Suprapubic skin (tissue), 4 donors: Measurements from ENCODE around the gene FAR2. TPM values are rescaled to one million over a fixed set of nuclear protein-coding genes. Genes with fewer than 3 reads are reported as not detected.

Experiments
- DNase-seq, 2 donors: peaks; one replicate each; pipeline ENCODE4 v3.0.0-alpha.2; 2019; ENCODE audit warnings: low spot score in 2 of 2
- H3K27ac ChIP-seq: fragments of 200-600 bp; sonication (generic); one replicate; pipeline ENCODE4 v1.5.1; 2019
- H3K27me3 ChIP-seq: fragments of 200-600 bp; sonication (generic); one replicate; pipeline ENCODE4 v1.5.1; 2019
- H3K36me3 ChIP-seq: fragments of 200-600 bp; sonication (generic); one replicate; pipeline ENCODE4 v1.5.1; 2019
- H3K4me1 ChIP-seq: fragments of 200-600 bp; sonication (generic); one replicate; pipeline ENCODE4 v1.5.1; 2019
- H3K4me3 ChIP-seq: fragments of 200-600 bp; sonication (generic); one replicate; pipeline ENCODE4 v1.5.1; 2019; ENCODE audit warnings: mild to moderate bottlenecking
- H3K9me3 ChIP-seq: fragments of 200-600 bp; sonication (generic); one replicate; pipeline ENCODE4 v1.5.1; 2019
- CTCF ChIP-seq, 2 donors: fragments of 200-600 bp in 1 of 2; fragments of 450-650 bp in 1 of 2; sonication (generic) in 1 of 2; IDR thresholded peaks; one replicate each; pipeline ENCODE4 v1.5.1; 2016 to 2019; ENCODE audit warnings: antibody characterized with exemption in 2 of 2, mild to moderate bottlenecking in 1 of 2, moderate library complexity in 1 of 2
- EP300 ChIP-seq: sonication (generic); formaldehyde crosslinking; IDR thresholded peaks from one replicate; pipeline ENCODE4 v1.6.1; 2017; ENCODE audit warnings: antibody characterized with exemption
- POLR2A ChIP-seq, 2 donors: fragments of 450-650 bp; IDR thresholded peaks; one replicate each; pipeline ENCODE4 v1.6.1; 2017; ENCODE audit warnings: antibody characterized with exemption in 2 of 2, mild to moderate bottlenecking in 2 of 2, moderate library complexity in 2 of 2
- POLR2AphosphoS5 ChIP-seq, 3 donors: sonication (generic); formaldehyde crosslinking; IDR thresholded peaks; one replicate each; pipeline ENCODE4 v1.6.1; 2017; ENCODE audit warnings: antibody characterized with exemption in 3 of 3
- WGBS: methylation state at CpG from one replicate; pipeline ENCODE4 v1.1.5; 2018; 5-methylcytosine and 5-hydroxymethylcytosine counted together
- total RNA-seq, 4 donors: library from RNA; depleted of rRNA; stranded (reverse); fragments of >200 nt; gene quantifications; one replicate each; pipeline ENCODE4 v1.1.0, GENCODE V29; 2016

FAR2 gene
- total RNA-seq, 4 donors from 2014 or later = 20.0 to 41.8 (median 30.6) TPM

DNA sequence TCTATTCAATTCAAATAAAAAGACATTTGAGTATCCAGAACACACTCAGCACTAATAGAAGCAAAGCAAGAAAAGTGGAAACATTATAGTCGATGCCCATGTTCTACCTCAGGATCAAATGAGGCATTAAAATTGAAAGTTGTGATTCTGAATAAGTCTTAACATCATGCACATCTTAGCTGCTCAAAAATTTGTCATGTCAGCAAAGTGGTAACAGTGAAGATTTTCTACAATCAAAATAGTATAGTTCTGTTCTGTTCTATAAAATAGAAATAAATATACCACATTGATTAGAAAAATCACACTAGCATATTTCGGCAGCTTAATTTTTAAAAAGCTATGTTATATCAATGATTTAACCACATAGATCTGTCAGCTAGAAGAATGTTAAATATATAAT is 157.2 kb downstream of the FAR2 start:
- no peak for TF ChIP-seq POLR2AphosphoS5 (IDR thresholded peaks at IDR 0.05)
- TF ChIP-seq POLR2A (IDR thresholded peaks at IDR 0.05) = no peak
- no peak for TF ChIP-seq CTCF (IDR thresholded peaks at IDR 0.05)
- TF ChIP-seq EP300 = no peak
- 97% methylated on average over 2 of the region's 2 CpGs for WGBS
- Histone ChIP-seq H3K4me1 (no peaks in the 10 kb centered on the region), H3K27ac (no peak overlapping the region), H3K9me3 (no peaks in the 10 kb centered on the region), H3K27me3 (no peaks in the 10 kb centered on the region), H3K4me3 (no peak overlapping the region), H3K36me3 (no peaks in the 10 kb centered on the region)
- DNase-seq = no peak

GRCh38 chr12:29306682-29307081 is 157.6 kb downstream of the FAR2 start:
- Histone ChIP-seq H3K9me3 (no peaks in the 10 kb centered on the region), H3K4me3 (no peak overlapping the region), H3K4me1 (no peaks in the 10 kb centered on the region), H3K27me3 (no peaks in the 10 kb centered on the region), H3K36me3 (no peaks in the 10 kb centered on the region), H3K27ac (no peak overlapping the region)
- 94% methylated on average over 2 of the region's 2 CpGs for WGBS
- TF ChIP-seq CTCF (IDR thresholded peaks at IDR 0.05) (no peak), POLR2A (IDR thresholded peaks at IDR 0.05) (no peak), POLR2AphosphoS5 (IDR thresholded peaks at IDR 0.05) (no peak), EP300 (no peak)
- no peak for DNase-seq

- H3K4me1 ChIP-seq = no peaks in the 10 kb centered on the region
- H3K4me3 ChIP-seq = no peak overlapping the region
- no peaks in the 10 kb centered on the region for H3K27me3 ChIP-seq
- WGBS = 92% methylated on average over 4 of the region's 4 CpGs
- H3K36me3 ChIP-seq = no peaks in the 10 kb centered on the region
- no peak for DNase-seq
- no peak overlapping the region for H3K27ac ChIP-seq
- H3K9me3 ChIP-seq = no peaks in the 10 kb centered on the region
- TF ChIP-seq POLR2AphosphoS5 (IDR thresholded peaks at IDR 0.05) (no peak), EP300 (no peak), POLR2A (IDR thresholded peaks at IDR 0.05) (no peak), CTCF (IDR thresholded peaks at IDR 0.05) (no peak)
Measured at GRCh38 chr12:29309320-29309902, 160.3 kb downstream of the FAR2 start.

DNA sequence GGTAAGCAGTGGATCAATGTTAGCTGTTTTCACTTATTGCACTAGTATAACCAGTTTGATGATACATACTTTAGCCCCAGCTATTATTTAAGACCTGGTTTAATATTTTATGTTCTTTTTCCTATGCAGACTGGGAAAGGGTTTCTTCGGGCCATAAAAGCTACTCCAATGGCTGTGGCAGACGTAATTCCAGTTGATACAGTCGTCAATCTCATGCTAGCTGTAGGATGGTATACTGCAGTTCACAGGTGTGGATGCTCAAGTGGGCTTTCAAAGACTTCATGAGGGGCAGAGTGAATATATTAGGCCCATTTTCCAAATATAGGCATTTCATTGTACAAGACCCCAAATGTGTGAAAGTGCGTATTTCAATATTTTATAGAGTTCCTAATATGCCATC is 161.8 kb downstream of the FAR2 start:
- no peak overlapping the region for H3K4me3 ChIP-seq
- no peaks in the 10 kb centered on the region for H3K9me3 ChIP-seq
- TF ChIP-seq POLR2A (IDR thresholded peaks at IDR 0.05) (no peak), CTCF (IDR thresholded peaks at IDR 0.05) (no peak), POLR2AphosphoS5 (IDR thresholded peaks at IDR 0.05) (no peak), EP300 (no peak)
- DNase-seq = no peak
- 96% methylated on average over 4 of the region's 4 CpGs for WGBS
- H3K4me1 ChIP-seq = no peaks in the 10 kb centered on the region
- no peaks in the 10 kb centered on the region for H3K36me3 ChIP-seq
- no peak overlapping the region for H3K27ac ChIP-seq
- H3K27me3 ChIP-seq = no peaks in the 10 kb centered on the region

DNA sequence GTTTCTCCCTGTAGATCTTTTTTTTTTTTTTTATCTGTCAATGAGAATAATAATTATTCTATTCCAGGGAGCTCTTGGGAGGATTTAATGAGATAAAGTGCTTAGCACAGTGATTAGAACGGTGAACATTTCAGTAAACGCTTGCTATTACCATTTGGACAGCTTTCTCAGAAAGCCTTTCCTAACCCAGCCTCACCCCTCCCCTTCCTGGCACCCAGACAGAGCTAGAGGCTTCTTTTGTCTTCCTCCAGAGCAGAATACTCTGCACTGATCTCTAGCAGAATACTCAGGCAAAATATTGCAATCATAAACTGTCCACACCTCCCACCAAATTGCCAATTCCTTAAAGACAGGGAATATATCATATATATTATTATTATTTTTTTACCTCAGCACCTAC is 165.3 kb downstream of the FAR2 start:
- no peaks in the 10 kb centered on the region for H3K4me1 ChIP-seq
- H3K27me3 ChIP-seq = no peaks in the 10 kb centered on the region
- H3K9me3 ChIP-seq = no peaks in the 10 kb centered on the region
- TF ChIP-seq POLR2AphosphoS5 (IDR thresholded peaks at IDR 0.05) (no peak), POLR2A (IDR thresholded peaks at IDR 0.05) (no peak), EP300 (no peak), CTCF (IDR thresholded peaks at IDR 0.05) (no peak)
- H3K36me3 ChIP-seq = no peaks in the 10 kb centered on the region
- no peak overlapping the region for H3K27ac ChIP-seq
- 25% methylated on average over 2 of the region's 2 CpGs for WGBS
- no peak overlapping the region for H3K4me3 ChIP-seq
- no peak for DNase-seq
